ENCODE data around the gene PRR18. TPM values are rescaled to one million over a fixed set of nuclear protein-coding genes. Genes with fewer than 3 reads are reported as not detected.

PRR18 gene
- total and polyA plus RNA-seq, 11 donors: 0.07 to 0.12 (median 0.10) TPM; not detected in 5

GRCh38 chr6:166293731-166294584 is 14.2 kb downstream of the PRR18 start:
- no peaks in the 10 kb centered on the region for H3K36me3 ChIP-seq
- H3K27me3 ChIP-seq: peaks cover 0 to 30% (median 4%) of the 10 kb centered on the region in 9 donors
- DNase-seq (no peak), ATAC-seq (no peak)
- no peak overlapping the region for H3K27ac ChIP-seq
- no peak overlapping the region for H3K4me3 ChIP-seq
- intact Hi-C loops (cut with DNase I): no loop called here
- no peaks in the 10 kb centered on the region for H3K9me3 ChIP-seq
- WGBS, 4 donors: 72 to 89% (median 82%) methylated on average over 12 of the region's 12 CpGs
- no peaks in the 10 kb centered on the region for H3K4me1 ChIP-seq
- TF ChIP-seq CTCF (IDR thresholded peaks at IDR 0.05): no peak
- TF ChIP-seq POLR2A (IDR thresholded peaks at IDR 0.05): no peak

- no peak overlapping the region for H3K27ac ChIP-seq
- no peaks in the 10 kb centered on the region for H3K4me1 ChIP-seq
- TF ChIP-seq CTCF (IDR thresholded peaks at IDR 0.05) (no peak), POLR2A (IDR thresholded peaks at IDR 0.05) (no peak)
- peaks cover 0 to 23% (median 4%) of the 10 kb centered on the region in 9 donors for H3K27me3 ChIP-seq
- WGBS, 4 donors: 92 to 93% (median 93%) methylated on average over 14 of the region's 14 CpGs
- no peak overlapping the region for H3K4me3 ChIP-seq
- no peaks in the 10 kb centered on the region for H3K9me3 ChIP-seq
- DNase-seq: no peak
- ATAC-seq: no peak
- intact Hi-C loops (cut with DNase I): no loop called here
- H3K36me3 ChIP-seq: no peaks in the 10 kb centered on the region
These were observed 18.8 kb downstream of the PRR18 start for GRCh38 chr6:166289207-166290060.

GRCh38 chr6:166286839-166287271 is 21.3 kb downstream of the PRR18 start:
- intact Hi-C loops (cut with DNase I): no loop called here
- no peak for ATAC-seq
- H3K27me3 ChIP-seq: peaks cover 0 to 35% (median 0%) of the 10 kb centered on the region in 9 donors
- TF ChIP-seq POLR2A (IDR thresholded peaks at IDR 0.05) (no peak), CTCF (IDR thresholded peaks at IDR 0.05) (no peak)
- H3K4me3 ChIP-seq: no peak overlapping the region
- H3K9me3 ChIP-seq: no peaks in the 10 kb centered on the region
- 37 to 45% (median 43%) methylated on average over 8 of the region's 8 CpGs for WGBS, 4 donors
- H3K36me3 ChIP-seq: no peaks in the 10 kb centered on the region
- H3K4me1 ChIP-seq: no peaks in the 10 kb centered on the region
- no peak for DNase-seq
- H3K27ac ChIP-seq: no peak overlapping the region

GRCh38 chr6:166285233-166285632 is 23.0 kb downstream of the PRR18 start:
- H3K27ac ChIP-seq: no peak overlapping the region
- H3K9me3 ChIP-seq: no peaks in the 10 kb centered on the region
- H3K4me3 ChIP-seq: no peak overlapping the region
- DNase-seq: no peak
- H3K36me3 ChIP-seq: no peaks in the 10 kb centered on the region
- WGBS, 4 donors: 65 to 82% (median 74%) methylated on average over 6 of the region's 6 CpGs
- intact Hi-C loops (cut with DNase I): no loop called here
- H3K4me1 ChIP-seq: no peaks in the 10 kb centered on the region
- H3K27me3 ChIP-seq: peaks cover 0 to 36% (median 5%) of the 10 kb centered on the region in 9 donors
- TF ChIP-seq CTCF (IDR thresholded peaks at IDR 0.05) (no peak), POLR2A (IDR thresholded peaks at IDR 0.05) (no peak)
- no peak for ATAC-seq

All from heart left ventricle (tissue), 16 donors.